Midbrain (tissue), 1 donor: ENCODE data around the gene PRMT7.

Experiments
- DNase-seq: peaks from one replicate; lab custom pipeline; 2025; lab: John Stamatoyannopoulos, UW

The PRMT7 gene

DNA sequence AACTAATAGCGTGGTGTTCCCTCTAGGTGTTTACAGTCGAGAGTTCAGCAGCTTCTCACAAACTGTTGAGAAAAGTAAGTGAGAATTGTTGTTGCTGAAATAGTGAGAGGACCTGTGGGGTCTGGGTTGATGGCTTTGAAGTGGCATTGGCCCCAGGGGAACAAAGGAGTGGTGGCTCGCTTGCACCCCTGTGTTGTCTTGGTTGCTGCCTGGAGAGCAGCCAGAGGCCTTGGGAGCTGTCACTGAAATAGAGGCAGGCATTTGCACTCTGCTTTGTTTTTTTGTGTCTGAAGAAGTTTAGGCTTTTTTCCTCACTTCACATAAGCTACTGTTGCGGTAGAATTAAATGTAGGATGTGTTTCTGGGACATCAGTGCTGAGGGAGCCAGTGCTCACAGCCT lies 36.8 kb downstream of the PRMT7 start:
- no peak for DNase-seq

DNA sequence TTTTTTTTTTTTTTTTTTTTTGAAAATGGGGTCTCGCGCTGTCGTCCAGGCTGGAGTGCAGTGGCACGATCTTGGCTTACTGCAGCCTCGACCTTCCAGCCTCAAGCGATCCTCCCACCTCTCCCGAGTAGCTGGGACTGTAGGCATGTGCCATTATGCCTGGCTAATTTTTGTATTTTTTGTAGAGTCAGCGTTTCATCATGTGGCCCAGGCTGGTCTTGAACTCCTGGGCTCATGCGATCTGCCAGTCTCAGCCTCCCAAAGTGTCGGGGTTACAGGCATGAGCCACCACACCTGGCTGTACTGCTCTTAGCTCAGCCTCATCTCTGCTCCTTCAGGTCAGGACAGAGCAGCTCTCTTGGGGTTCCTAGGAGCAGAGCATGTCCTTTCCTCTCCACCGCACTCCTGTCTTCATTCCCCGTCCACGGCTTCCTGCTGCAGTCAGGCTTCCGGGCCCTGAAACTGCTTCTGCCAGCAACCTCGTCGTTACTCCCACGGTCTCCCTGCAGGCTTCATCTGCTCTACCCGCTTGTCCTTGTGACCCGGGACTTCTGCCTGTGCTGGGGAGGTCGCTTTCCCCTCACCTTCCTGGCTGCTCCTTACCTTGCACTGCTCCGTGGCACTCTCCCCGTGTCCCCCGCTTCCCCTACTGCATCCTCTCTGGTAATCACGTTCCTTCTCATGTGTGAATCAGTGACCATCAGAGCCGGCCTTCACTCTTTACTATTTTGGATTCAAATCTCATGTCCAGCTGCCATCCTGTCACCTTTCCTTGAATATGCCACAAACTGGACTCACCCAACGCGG lies 38.0 kb downstream of the PRMT7 start:
- DNase-seq: no peak

DNA sequence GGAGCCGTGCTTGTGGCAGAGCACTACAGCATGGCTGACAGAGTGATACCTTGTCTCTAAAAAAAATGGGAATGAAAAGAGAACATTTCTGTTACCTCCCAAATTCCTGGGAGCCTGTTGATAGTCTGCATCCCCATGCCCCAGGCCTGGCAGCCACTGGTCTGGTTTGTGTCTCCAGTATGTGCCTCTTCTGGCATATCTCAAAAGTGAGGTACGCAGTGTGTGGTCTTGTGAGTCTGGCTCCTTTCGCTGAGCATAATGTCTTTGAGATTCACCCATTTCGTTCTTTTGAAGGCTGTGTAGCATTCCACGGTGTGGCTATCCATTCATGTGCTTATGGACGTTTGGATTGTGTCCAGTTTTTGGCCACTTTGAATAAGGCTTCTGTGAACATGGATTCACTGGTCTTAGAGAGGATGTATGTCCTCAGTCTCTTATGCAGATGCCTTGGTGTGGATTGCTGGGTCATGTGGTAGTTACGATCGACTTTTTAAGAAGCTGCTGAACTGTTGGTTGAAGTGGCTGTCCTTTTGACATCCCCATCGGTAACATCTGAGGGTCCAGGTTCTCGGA lies 39.1 kb downstream of the PRMT7 start:
- no peak for DNase-seq

DNA sequence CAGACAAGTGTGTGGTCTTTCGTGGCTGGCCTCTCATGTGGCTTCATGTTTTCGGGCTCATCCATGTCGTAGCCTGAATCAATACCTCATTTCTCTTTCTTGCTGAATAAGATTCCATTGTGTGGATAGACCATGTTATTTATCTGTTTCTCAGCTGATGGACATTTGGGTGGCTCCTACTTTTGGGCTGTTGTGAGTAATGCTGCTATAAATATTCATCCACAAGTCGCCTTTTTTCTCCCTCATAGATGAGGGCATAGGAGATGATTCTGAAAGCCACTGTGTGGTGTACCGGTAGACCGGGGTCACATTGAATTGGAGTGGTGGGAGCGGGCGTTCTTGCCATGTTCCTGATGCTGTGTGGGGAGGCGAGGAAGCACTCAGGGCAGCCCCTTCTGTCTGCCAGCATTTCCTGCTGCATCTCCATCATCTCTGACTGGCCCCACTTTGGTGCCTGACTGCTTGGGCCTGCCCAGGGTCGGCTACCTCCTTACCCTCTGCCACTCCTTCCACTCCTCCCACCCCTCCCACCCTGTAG lies 40.1 kb downstream of the PRMT7 start:
- no peak for DNase-seq

DNA sequence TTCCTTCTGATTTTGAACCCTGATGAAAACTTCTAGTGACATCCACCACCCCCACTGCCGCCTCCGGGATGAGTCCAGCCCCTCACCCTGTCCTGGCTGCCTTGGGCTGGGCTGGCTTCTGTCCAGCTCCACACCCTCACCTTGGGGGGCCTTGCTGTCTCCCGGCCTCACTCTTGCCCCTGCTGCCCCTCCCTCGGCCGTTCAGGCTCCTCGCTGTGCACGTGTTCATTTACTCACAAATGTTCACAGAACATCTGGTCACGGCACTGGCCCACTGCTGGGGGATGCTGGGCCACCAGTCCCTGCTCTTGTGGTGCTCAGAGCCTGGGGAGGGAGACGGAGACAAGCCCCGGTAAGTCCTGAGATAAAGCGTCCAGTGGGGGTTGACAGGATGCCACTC lies 40.6 kb downstream of the PRMT7 start:
- no peak for DNase-seq

DNA sequence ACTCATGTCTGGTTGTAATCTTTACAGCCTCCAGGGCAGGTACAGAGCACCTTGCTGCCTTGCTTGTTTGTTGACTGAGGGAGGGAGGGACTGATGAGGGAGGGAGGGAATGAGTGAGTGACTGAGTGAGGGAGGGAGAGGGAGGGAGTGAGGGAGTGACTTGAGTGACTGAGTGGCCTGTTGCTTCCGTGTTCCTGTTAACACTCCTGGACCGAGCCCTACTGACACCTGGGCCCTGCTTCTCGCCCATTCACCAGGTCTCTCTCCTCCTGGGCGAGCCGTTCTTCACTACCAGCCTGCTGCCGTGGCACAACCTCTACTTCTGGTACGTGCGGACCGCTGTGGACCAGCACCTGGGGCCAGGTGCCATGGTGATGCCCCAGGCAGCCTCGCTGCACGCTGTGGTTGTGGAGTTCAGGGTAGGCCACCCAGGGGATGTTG lies 41.2 kb downstream of the PRMT7 start:
- no peak for DNase-seq

DNA sequence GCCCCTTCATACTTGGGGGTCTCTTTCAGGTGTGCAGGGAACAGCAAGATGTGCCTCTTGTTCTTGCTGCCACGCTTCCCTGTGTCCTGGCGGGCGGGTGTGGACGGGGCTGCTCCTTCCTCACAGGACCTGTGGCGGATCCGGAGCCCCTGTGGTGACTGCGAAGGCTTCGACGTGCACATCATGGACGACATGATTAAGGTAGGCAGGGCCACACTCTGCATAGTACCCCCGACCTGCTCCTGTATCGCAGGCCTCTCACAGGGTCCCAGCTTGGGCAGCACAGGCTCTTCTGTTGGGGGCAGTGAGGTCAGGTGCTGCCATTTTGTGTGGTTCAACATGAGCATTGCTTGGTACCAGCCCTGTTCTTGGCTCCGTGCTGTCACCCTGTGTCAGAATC lies 42.5 kb downstream of the PRMT7 start:
- DNase-seq: no peak

DNA sequence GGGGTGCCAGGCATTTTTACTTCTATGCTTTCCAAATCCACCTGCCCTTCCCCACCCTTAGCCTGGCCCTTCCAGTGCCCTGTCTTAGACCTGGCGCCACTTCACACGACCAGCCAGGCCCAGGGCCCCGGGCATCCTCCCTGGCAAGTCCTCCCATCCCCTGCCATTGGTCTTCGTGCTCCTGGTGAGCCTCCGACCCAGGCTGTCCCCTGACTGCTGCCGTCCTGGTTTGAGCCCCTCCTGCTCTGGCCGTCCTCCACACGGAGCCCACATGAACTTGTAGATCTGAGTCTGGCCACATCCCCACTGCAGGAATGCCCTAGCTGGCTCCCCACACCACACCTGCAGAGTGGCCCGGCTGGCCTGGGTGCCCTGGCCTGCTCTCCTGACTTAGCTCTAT lies 44.0 kb downstream of the PRMT7 start:
- DNase-seq: no peak

DNA sequence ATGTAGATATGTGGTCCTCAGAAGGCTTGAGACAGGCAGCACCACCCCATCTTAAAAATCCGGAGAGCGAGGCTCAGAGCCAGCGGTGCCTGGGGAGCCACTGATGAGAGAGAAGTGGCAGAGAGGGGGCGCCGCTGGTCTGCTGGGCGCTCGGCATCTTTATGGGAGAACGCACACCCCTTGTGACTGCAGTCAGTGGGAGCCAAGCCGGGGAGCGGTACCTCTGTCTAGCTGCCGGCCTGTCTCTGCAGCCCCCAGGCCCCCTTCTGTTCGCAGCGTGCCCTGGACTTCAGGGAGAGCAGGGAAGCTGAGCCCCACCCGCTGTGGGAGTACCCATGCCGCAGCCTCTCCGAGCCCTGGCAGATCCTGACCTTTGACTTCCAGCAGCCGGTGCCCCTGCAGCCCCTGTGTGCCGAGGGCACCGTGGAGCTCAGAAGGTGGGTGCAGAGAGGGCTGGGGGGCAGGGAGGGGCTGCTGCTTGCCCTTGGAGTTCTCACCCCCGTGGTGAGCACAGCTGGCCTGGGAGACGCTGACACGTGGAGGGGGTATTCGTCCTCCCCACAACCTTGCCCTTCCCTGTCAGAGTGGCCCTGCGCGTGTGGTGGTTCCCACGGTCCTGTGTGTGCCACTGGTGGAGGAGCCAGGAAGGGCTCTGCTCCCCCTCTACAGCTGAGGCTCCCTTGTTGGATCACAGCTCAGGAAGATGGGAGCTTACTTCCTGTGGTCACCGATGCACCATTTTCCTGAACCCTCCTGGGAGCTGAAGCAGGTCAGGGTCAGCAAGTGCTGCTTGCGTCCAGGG lies 44.8 kb downstream of the PRMT7 start:
- DNase-seq: no peak

DNA sequence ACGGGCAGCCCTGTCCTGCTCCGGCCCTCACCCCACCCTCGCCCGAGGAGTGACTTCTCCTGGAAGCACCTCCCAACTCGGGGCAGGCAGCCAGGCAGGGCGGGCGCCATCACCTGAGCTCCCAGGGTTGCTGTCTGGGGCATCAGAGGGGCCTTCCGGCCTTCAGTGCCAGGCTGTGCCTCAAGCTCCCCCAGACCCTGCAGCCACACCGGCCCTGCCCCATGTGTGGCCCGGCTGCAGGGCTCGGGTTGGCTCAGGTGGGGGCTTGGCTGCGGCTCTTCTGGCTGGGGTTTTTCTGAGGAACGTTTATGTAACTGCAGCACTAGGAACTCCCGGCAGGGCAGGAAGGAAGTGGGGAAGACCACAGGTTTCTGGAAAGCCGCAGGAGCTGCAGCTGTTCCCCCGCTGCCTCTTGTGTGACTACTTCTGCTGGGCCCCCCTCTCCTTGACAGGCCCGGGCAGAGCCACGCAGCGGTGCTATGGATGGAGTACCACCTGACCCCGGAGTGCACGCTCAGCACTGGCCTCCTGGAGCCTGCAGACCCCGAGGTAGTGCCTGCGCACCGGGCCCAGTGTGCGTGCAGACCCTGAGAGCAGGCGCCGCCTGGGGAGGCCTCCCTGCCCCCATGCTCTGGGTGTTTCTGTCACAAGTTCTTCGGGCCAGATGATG lies 45.6 kb downstream of the PRMT7 start:
- no peak for DNase-seq

DNA sequence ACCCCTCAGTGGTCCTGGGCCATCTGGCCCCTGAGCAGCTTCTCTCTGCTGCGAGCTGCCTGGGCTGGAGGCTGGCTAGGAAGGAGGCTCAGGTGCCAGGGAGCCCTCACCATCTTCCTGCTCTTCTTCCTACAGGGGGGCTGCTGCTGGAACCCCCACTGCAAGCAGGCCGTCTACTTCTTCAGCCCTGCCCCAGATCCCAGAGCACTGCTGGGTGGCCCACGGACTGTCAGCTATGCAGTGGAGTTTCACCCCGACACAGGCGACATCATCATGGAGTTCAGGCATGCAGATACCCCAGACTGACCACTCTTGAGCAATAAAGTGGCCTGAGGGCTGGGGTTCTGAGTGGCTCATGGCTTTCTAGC lies 46.1 kb downstream of the PRMT7 start:
- no peak for DNase-seq

DNA sequence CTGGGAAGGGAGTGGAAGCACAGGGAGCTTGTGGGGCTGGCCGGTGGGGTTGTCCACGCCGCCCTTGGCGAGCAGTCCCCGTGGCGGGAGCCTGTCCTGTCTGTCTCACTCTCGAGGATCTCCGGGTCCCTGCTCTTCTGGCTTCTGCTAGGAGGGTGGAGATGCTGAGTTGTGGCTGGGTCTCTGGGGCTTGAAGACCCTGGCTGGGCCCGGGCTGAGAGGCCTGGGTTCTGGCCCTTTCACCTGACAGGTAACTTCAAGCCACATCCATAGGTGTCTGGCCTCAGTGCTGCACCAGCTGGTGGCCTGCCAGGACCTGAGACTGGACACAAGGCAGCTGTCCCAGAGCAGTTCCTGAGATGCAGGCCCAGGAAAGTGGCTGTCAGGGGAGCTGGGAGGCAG lies 46.7 kb downstream of the PRMT7 start:
- DNase-seq: no peak

DNA sequence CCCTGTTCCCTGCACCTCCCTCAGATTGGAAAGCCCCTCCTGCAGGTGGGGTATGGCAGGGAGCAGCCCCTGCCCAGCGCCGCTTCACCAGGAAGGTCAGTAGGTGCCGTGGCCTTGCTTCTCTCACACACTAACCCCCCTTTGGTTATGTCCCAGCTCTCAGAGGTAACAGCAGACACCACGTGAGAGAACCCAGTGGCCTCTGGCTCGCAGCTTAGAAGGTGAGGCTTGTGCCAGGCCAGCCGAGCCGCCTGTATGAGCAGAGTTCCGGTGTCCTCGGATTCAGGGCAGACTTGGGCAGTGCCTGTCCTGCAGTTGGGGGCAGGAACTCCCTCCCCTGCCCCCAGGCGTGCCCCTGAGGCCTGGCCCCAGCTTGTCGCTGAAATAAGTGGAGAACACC lies 47.1 kb downstream of the PRMT7 start:
- DNase-seq: no peak

DNA sequence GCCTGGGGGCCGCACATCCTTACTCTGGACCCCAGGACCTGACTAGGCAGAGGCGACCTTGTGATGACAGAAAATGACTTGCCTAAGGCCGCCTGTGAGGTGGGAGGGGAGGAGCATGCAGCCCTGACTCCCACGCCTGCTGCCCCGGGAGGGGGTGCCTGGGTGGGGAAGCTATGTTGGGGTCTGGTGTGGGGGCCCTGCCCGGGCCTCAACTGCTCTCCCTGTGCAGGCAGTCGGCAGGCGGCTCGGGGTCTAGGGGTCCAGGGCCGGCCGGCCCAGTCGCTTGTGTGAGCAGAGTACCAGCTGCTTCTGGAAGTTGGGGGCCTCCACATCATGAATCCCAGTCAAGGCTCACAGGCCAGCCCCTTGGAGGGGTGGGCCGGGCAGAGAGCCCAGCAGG lies 48.1 kb downstream of the PRMT7 start:
- no peak for DNase-seq

DNA sequence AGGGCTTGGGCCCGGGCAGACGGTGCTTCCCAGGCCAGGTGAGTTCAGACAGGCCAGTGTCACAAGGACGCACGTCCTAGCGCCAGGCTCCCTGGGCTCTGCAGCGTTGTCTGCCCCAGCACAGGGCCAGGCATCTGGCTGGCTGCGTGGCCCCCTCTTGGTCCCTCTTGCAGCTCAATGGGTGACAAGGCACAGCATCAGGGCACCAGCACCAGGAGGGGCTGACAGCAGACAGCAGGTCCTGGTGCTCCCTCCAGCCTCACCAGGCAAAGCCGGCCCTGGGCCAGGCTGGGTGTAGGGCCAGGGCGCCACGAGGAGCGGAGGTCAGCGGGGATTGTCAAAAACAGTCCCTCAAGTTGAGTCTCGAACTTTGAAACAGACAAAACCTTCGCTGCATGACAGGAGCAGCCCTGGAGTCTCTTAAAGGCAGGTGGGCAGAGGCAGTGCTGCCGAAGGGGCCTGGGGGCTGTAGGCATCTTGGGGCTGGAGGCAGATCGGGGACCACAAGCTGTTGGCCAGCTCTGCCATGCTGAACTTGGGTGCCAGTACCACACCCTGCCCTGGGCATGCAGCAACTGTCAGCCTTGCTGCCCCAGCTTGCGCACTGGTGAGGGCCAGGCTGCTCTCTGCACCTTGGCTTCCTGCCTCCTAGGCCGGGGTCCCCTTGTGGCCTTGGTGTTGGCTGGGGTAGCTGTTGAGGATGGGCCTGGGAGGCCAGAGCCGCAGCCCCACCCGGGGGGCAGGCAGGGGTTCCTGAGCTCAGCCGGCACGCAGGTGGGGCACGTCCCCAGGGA lies 48.8 kb downstream of the PRMT7 start:
- no peak for DNase-seq

DNA sequence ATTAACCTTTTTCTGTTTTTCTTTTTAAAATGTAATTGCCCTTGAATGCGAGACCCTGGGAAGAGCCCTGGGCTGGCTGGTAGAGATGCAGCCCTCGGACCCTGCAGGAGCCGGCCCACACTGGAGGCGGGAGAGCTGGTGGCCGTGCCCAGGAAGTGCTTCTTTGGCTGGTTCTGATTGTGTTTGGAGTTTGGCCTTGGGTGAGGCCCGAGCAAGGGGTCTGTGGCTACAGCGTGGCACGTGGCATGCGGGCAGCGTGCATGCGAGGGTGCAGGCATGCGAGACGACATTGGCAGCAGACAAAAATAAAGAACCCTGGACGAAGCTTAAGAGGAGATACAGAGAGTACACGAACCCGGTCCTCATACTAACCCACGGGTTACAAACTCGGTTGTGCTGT lies 49.7 kb downstream of the PRMT7 start:
- DNase-seq: no peak

DNA sequence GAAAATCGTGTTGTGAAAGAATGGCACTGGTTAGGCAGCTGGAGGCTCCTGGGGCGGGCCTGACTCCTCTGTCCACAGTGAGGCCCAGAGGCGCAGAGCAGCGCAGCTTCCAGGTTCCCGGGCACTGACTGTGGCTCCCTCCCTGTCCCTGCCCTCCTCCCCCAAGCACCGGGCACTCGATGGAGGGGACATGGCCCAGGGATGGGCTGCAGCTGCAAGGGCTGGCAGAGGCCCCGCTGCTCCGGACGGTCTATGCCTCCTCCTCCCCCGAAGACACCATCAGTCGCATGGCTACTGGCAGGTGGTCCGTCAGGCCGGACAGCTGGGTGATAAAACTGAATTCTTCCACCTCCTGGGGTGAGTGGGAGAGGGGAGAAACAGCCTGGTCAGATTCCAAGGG lies 50.1 kb downstream of the PRMT7 start:
- DNase-seq: no peak

DNA sequence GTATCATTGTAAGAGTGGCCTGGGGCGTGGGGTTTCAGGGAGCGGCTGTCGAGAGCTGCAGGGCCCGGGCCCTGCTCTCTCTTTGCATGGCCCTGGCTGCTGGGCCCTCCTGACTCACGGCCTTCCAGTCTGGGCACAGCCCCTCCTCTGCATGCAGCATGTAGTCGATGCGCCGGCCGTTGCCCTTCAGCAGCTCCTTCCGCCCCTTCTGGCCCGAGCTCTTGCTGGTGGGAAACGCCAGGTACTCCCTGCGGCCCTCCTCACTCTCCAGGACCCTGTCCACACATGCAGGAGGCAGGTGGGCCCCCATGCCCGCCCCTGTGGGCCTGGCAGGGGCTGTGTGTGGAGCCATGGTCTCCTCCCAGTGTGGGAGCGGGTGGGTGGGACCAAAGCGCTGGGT lies 50.7 kb downstream of the PRMT7 start:
- DNase-seq: no peak

DNA sequence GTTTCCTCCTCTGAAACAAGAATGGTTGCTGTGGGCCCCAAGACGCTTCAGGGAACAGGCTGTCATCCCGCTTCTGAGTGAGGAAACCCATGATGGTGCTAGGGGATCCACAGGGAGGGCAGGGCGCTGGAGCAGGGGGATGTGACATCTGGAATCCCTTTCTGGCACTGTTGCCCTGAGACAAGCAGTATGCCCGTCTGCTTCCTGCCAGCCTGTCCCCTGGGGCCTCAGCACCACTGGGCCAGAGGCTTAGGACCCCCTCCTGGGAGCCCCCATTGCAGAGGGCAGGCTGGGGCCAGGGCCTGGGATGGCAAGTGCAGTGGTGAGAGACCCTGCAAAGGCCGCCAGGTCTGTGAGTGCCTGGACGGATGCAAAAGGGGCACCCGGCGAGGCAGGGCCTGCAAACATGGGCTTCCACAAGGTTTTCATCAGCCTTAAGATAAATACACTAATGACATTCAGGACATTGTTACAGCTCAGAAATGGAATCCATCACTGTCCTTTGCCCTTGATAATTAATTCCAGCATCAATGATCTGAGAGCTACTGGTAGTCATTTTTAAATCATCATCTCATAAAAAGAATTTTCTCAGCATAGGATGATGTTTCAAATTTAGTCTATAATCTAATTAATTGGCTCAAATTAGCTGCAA lies 51.6 kb downstream of the PRMT7 start:
- no peak for DNase-seq

DNA sequence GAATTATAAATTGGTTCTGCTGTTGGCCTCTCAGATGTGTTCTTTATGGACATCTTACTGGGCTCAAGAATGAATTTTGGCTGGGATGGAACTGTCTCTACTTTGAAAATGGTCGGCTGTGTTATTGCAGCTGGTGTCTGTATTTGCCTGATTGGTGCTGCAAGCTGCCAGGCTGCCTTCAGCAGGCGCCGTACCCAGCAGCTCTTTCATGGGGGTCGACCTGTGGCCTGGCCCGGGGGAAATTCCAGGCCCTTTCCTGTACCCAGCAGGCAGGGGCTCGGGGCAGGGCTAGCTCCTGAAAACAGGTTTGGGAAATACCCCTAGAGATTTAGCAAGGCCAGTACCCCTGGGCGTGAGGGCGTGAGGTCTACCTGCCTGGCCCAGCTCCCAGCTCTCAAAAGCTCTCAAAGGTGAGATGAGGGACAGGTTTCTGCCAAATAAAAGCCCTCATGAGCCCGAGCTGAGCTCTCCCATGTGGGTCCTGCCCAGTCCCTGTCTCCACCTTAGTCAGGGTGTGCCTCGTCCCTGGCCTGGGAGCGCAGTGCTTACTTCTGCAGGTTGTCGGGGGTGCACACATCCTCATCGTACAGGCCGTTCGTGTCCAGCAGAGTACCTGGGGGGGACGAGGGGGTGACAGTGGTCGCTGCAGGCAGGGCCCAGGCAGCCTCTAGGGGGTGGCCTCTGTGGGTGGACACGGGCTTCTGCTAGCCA lies 52.3 kb downstream of the PRMT7 start:
- no peak for DNase-seq
